Osteoblast (primary cell): ENCODE results near the gene ZMIZ1. TPM values are rescaled to one million over a fixed set of nuclear protein-coding genes. Genes with fewer than 3 reads are reported as not detected.
A peak's percentile ranks its signal among the peaks of the same experiment; 100 is the strongest.

Source experiments
- DNase-seq: peaks from one replicate; pipeline ENCODE4 v3.0.0; 2011; ENCODE audit warnings: low spot score, mixed read lengths; ENCODE audit not compliant: insufficient read length; ENCODE audit errors: missing footprints
- H2AFZ ChIP-seq: 2 replicates; pipeline ENCODE4 v1.6.0; 2011; ENCODE audit warnings: mild to moderate bottlenecking, low read length
- H3K27ac ChIP-seq: 2 replicates; pipeline ENCODE4 v1.5.1; 2011; ENCODE audit warnings: mild to moderate bottlenecking, low read depth, low read length, moderate library complexity
- H3K27me3 ChIP-seq: 2 replicates; pipeline ENCODE4 v1.6.0; 2012; ENCODE audit warnings: mild to moderate bottlenecking, control low read depth, inconsistent platforms, low read length, moderate library complexity; ENCODE audit not compliant: insufficient read depth
- H3K36me3 ChIP-seq: 2 replicates; pipeline ENCODE4 v1.5.1; 2011; ENCODE audit warnings: mild to moderate bottlenecking, low read length, control low read depth, moderate library complexity; ENCODE audit not compliant: insufficient read depth
- H3K4me1 ChIP-seq: 2 replicates; pipeline ENCODE4 v1.5.1; 2011; ENCODE audit warnings: mild to moderate bottlenecking, low read length, control low read depth, moderate library complexity; ENCODE audit not compliant: insufficient read depth
- H3K4me2 ChIP-seq: 2 replicates; pipeline ENCODE4 v1.6.0; 2011; ENCODE audit warnings: mild to moderate bottlenecking, low read length; ENCODE audit not compliant: insufficient read depth
- H3K4me3 ChIP-seq: fragments of 200-600 bp; sonication (generic); 3 replicates; pipeline ENCODE4 v1.5.1; 2012; ENCODE audit warnings: mild to moderate bottlenecking, low read length, inconsistent platforms; ENCODE audit not compliant: insufficient read depth
- H3K79me2 ChIP-seq: 2 replicates; pipeline ENCODE4 v1.6.0; 2012; ENCODE audit warnings: mild to moderate bottlenecking, low read length, control low read depth, inconsistent platforms; ENCODE audit not compliant: insufficient read depth
- H3K9me3 ChIP-seq: 2 replicates; pipeline ENCODE4 v1.5.1; 2011; ENCODE audit warnings: low read depth, low read length, control low read depth
- H4K20me1 ChIP-seq: 2 replicates; pipeline ENCODE4 v1.6.0; 2012; ENCODE audit warnings: mild to moderate bottlenecking, low read length, control low read depth; ENCODE audit not compliant: insufficient read depth
- CTCF ChIP-seq: IDR thresholded peaks from 2 replicates; pipeline ENCODE4 v1.5.1; 2011; ENCODE audit warnings: mild to moderate bottlenecking, low read depth, low read length, moderate library complexity; ENCODE audit errors: extremely low read depth
- total RNA-seq: library from RNA; depleted of rRNA; stranded (reverse); fragments of >200 nt; gene quantifications from 2 replicates; pipeline ENCODE4 v1.2.3, GENCODE V29; 2012

Gene ZMIZ1
- total RNA-seq, 1 donor = 40.9 TPM

GRCh38 chr10:79054203-79055099 is 14.3 kb upstream of the ZMIZ1 start:
- DNase-seq = peak; percentile 57
- no peak for TF ChIP-seq CTCF
- no peaks in the 10 kb centered on the region for H4K20me1 ChIP-seq
- peaks cover 3% of the 10 kb centered on the region for H3K27me3 ChIP-seq
- H3K4me2 ChIP-seq = no peak overlapping the region
- no peak overlapping the region for H3K4me3 ChIP-seq
- peaks cover 15% of the 10 kb centered on the region for H3K4me1 ChIP-seq
- no peaks in the 10 kb centered on the region for H3K79me2 ChIP-seq
- no peak overlapping the region for H3K27ac ChIP-seq
- H3K36me3 ChIP-seq = no peaks in the 10 kb centered on the region
- no peak overlapping the region for H2AFZ ChIP-seq
- no peaks in the 10 kb centered on the region for H3K9me3 ChIP-seq

GRCh38 chr10:79055100-79055782 is 13.5 kb upstream of the ZMIZ1 start:
- no peaks in the 10 kb centered on the region for H4K20me1 ChIP-seq
- no peak overlapping the region for H2AFZ ChIP-seq
- no peak overlapping the region for H3K27ac ChIP-seq
- H3K27me3 ChIP-seq = peaks cover 3% of the 10 kb centered on the region
- H3K79me2 ChIP-seq = no peaks in the 10 kb centered on the region
- H3K4me3 ChIP-seq = no peak overlapping the region
- no peaks in the 10 kb centered on the region for H3K36me3 ChIP-seq
- H3K4me1 ChIP-seq = peaks cover 11% of the 10 kb centered on the region
- H3K9me3 ChIP-seq = no peaks in the 10 kb centered on the region
- TF ChIP-seq CTCF = no peak
- peak; percentile 73 for DNase-seq
- H3K4me2 ChIP-seq = no peak overlapping the region

GRCh38 chr10:79055892-79056291 is 12.9 kb upstream of the ZMIZ1 start:
- H3K4me3 ChIP-seq = no peak overlapping the region
- H3K27me3 ChIP-seq = peaks cover 7% of the 10 kb centered on the region
- no peak overlapping the region for H3K27ac ChIP-seq
- DNase-seq = peak; percentile 23
- no peaks in the 10 kb centered on the region for H3K36me3 ChIP-seq
- TF ChIP-seq CTCF = no peak
- no peak overlapping the region for H3K4me2 ChIP-seq
- no peaks in the 10 kb centered on the region for H3K79me2 ChIP-seq
- no peaks in the 10 kb centered on the region for H3K9me3 ChIP-seq
- no peak overlapping the region for H2AFZ ChIP-seq
- H4K20me1 ChIP-seq = no peaks in the 10 kb centered on the region
- peaks cover 5% of the 10 kb centered on the region for H3K4me1 ChIP-seq

GRCh38 chr10:79056361-79056735 is 12.4 kb upstream of the ZMIZ1 start:
- no peak overlapping the region for H2AFZ ChIP-seq
- no peaks in the 10 kb centered on the region for H3K9me3 ChIP-seq
- no peaks in the 10 kb centered on the region for H4K20me1 ChIP-seq
- H3K27me3 ChIP-seq = peaks cover 8% of the 10 kb centered on the region
- peaks cover under 1% of the 10 kb centered on the region for H3K4me1 ChIP-seq
- no peak overlapping the region for H3K27ac ChIP-seq
- H3K4me2 ChIP-seq = no peak overlapping the region
- H3K4me3 ChIP-seq = no peak overlapping the region
- no peaks in the 10 kb centered on the region for H3K79me2 ChIP-seq
- no peaks in the 10 kb centered on the region for H3K36me3 ChIP-seq
- DNase-seq = peak; percentile 54
- TF ChIP-seq CTCF = no peak
